M059J (cell line): ENCODE measurements around the gene FBRS. TPM values are rescaled to one million over a fixed set of nuclear protein-coding genes. Genes with fewer than 3 reads are reported as not detected.
"Not testable (repeated sequence)": the region's sequence is repeated elsewhere in the genome, so short reads cannot be mapped to it uniquely, and the experiment has no call there.

ENCODE experiments used
- DNase-seq: peaks from one replicate; pipeline ENCODE4 v3.0.0-alpha.2; 2012; ENCODE audit warnings: low read depth
- total RNA-seq: library from RNA; depleted of rRNA; stranded (reverse); fragments of >200 nt; shearing (Covaris generic); gene quantifications from 2 replicates; pipeline ENCODE4 v1.2.3, GENCODE V29; 2014

FBRS gene
- total RNA-seq, 1 experiment from 2014 or later: 14.2 TPM

GRCh38 chr16:30664616-30665109, 6.4 kb downstream of the FBRS start:
- DNase-seq: no peak

GRCh38 chr16:30665155-30665829, 7.1 kb downstream of the FBRS start:
- DNase-seq: no peak

GRCh38 chr16:30665830-30666190, 7.6 kb downstream of the FBRS start:
- no peak for DNase-seq

GRCh38 chr16:30666681-30667080, 8.4 kb downstream of the FBRS start:
- no peak for DNase-seq

GRCh38 chr16:30667361-30667905, 9.2 kb downstream of the FBRS start:
- no peak for DNase-seq

- no peak for DNase-seq
Measured at GRCh38 chr16:30668393-30668792, 10.2 kb downstream of the FBRS start.

GRCh38 chr16:30669026-30669902, 11.0 kb downstream of the FBRS start:
- no peak for DNase-seq

- DNase-seq: no peak
Measured at GRCh38 chr16:30669903-30670824, 11.9 kb downstream of the FBRS start.

- DNase-seq: no peak
Measured at GRCh38 chr16:30675143-30675542, 16.9 kb downstream of the FBRS start.

GRCh38 chr16:30677931-30678585, 19.8 kb downstream of the FBRS start:
- no peak for DNase-seq

- no peak for DNase-seq
Measured at GRCh38 chr16:30678586-30678970, 20.3 kb downstream of the FBRS start.

GRCh38 chr16:30680326-30680725, 22.1 kb downstream of the FBRS start:
- no peak for DNase-seq

- DNase-seq: no peak
Measured at GRCh38 chr16:30688701-30689100, 30.5 kb downstream of the FBRS start.

- no peak for DNase-seq
Measured at GRCh38 chr16:30691907-30692306, 33.7 kb downstream of the FBRS start.

- DNase-seq: no peak
Measured at GRCh38 chr16:30692396-30693064, 34.3 kb downstream of the FBRS start.

GRCh38 chr16:30694926-30695693, 36.9 kb downstream of the FBRS start:
- no peak for DNase-seq

- not testable (repeated sequence) for DNase-seq
Measured at GRCh38 chr16:30696646-30697045, 38.4 kb downstream of the FBRS start.

GRCh38 chr16:30697264-30698138, 39.3 kb downstream of the FBRS start:
- peak; percentile 26 for DNase-seq
